DND-41 (cell line): Measurements from ENCODE around the gene FOXK1.

Experiments
- EZH2 ChIP-seq: IDR thresholded peaks from 3 replicates; pipeline ENCODE4 v1.6.1; 2012; ENCODE audit warnings: borderline replicate concordance, low read depth, mild to moderate bottlenecking, moderate library complexity, low read length, inconsistent platforms; ENCODE audit not compliant: severe bottlenecking
- TF ChIP-seq, protein P1 (sequence below): IDR thresholded peaks from 2 replicates; pipeline ENCODE4 v1.5.1; 2012; ENCODE audit warnings: borderline replicate concordance, low read length, moderate library complexity, mild to moderate bottlenecking; ENCODE audit not compliant: poor library complexity, severe bottlenecking; ENCODE audit errors: extremely low read depth

DNA sequence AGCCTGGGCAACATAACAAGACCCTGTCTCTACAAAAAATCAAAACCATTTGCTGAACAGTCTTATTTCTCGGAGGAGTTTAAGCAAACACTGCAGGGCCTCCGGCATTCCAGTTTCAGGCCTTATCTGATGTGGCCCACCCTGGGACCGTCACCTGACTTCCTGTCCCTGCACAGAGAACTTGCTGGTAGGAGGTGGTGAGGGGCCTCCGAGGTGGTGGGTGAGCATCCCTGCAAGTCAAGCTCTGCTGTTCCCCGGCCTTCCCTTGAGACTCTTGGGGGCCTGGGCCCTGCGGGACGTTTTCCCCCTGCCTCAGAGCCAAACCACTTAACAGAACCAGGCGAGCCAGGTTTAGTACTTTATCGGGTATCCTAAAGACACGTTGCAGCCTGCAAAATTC lies 48.9 kb downstream of the FOXK1 start:
- TF ChIP-seq, protein P1, sequence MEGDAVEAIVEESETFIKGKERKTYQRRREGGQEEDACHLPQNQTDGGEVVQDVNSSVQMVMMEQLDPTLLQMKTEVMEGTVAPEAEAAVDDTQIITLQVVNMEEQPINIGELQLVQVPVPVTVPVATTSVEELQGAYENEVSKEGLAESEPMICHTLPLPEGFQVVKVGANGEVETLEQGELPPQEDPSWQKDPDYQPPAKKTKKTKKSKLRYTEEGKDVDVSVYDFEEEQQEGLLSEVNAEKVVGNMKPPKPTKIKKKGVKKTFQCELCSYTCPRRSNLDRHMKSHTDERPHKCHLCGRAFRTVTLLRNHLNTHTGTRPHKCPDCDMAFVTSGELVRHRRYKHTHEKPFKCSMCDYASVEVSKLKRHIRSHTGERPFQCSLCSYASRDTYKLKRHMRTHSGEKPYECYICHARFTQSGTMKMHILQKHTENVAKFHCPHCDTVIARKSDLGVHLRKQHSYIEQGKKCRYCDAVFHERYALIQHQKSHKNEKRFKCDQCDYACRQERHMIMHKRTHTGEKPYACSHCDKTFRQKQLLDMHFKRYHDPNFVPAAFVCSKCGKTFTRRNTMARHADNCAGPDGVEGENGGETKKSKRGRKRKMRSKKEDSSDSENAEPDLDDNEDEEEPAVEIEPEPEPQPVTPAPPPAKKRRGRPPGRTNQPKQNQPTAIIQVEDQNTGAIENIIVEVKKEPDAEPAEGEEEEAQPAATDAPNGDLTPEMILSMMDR, result no peak
- TF ChIP-seq EZH2, result no peak
